Measurements from ENCODE around the gene TMEM176B. TPM values are rescaled to one million over a fixed set of nuclear protein-coding genes. Genes with fewer than 3 reads are reported as not detected.

TMEM176B gene
- total RNA-seq (2014; rRNA removed; shearing (Covaris generic)) (0.09 TPM in 1 of 2 replicates, not detected in the other), total RNA-seq (2022) (0.37 TPM in 1 of 2 replicates, not detected in the other), Bru-seq, nascent RNA (not detected), BruChase-seq, experiment 1, labeled RNA remaining after a 6-hour chase (not detected), BruChase-seq, experiment 2, labeled RNA remaining after a 2-hour chase (not detected)
- long read RNA-seq = 0 reads

DNA sequence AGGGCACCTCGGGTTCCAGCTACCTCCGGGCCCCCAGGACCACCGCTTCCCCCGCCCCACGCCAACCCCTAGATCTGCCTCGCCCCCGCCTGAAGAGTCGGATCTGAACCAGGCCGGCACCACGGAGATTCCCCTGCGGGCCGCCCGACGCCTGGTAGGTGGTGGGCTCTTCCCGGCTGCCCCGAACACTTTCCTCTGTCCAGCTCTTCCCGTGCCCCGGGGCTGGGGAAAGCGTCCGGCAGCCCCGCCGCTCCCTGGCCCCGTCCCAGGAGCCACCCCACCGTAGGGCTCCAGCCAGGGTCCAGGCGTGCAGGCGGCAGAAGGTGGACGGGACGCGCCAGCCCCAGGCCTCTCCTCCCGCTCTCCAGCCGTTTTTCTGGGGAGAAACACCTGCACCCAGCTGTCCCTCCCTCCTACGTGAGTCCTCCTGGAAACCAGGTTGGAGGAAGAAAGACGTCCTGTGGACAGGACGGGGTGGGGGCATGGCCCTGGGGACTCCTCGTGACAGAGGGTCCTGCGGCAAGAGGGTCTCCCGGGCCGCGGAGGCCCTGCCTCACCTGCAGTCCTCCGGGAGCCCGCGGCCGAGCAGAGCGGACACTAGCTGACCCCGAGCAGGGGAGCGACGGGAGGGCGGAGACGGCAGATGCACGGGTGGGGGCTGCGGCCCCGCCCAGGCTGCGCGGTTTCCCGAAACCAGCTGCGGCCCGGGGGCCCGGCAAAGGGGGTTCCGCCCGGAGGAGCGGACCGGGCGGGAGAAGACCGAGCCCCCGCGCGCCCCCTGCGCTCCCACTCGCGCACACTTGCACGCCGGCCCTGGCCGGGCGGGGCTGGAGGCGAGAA lies at the start of gene TMEM176B:
TMEM176B (minus strand) TSS at position 624 of the 840 bp plus-strand sequence. CDS start 3,795 bp downstream, outside the sequence.
- Histone ChIP-seq H3K36me3 (ENCODE audit: insufficient read depth, low read length) (no peaks in the 10 kb centered on the region), H3K9me3 (ENCODE audit: low read length) (no peaks in the 10 kb centered on the region), H3K9me2 (ENCODE audit: insufficient read depth, low read length) (no peaks in the 10 kb centered on the region), H3K4me3 (ENCODE audit: low read depth, low read length, poor library complexity, severe bottlenecking) (no peak within 1 kb of the TSS), H3K4me2 (ENCODE audit: low read length) (no peak within 1 kb of the TSS), H3K4me1 (ENCODE audit: insufficient read depth, low read length, poor library complexity, severe bottlenecking) (no peaks in the 10 kb centered on the region), H2AFZ (ENCODE audit: low read length) (no peak within 1 kb of the TSS), H3K79me2 (ENCODE audit: insufficient read depth, low read depth, low read length) (no peaks in the 10 kb centered on the region), H4K20me1 (ENCODE audit: insufficient read depth, low read length) (no peaks in the 10 kb centered on the region), H3K27ac (ENCODE audit: low read depth, low read length, poor library complexity, severe bottlenecking) (no peak within 1 kb of the TSS)
- intact Hi-C loops (cut with micrococcal nuclease; ENCODE audit: unreplicated experiment) = no loop called here
- ChIA-PET CTCF (ENCODE audit: unreplicated experiment) (no interaction called here), POLR2A (interaction anchor here (0.6 kb wide), 1 partner anchor 674 kb away, joined by 3 read pairs; no protein-coding TSS in a partner anchor)
- BruUV-seq (replicated peaks) = no TSS peak
- no peak for TF ChIP-seq CTCF (conservative IDR thresholded peaks at IDR 0.05; ENCODE audit: low read length)
- TF ChIP-seq EZH2phosphoT487 (IDR thresholded peaks at IDR 0.05; ENCODE audit: borderline replicate concordance, low read depth, low read length) = no peak
- DNase-seq (ENCODE audit: low spot score) = no peak

DNA sequence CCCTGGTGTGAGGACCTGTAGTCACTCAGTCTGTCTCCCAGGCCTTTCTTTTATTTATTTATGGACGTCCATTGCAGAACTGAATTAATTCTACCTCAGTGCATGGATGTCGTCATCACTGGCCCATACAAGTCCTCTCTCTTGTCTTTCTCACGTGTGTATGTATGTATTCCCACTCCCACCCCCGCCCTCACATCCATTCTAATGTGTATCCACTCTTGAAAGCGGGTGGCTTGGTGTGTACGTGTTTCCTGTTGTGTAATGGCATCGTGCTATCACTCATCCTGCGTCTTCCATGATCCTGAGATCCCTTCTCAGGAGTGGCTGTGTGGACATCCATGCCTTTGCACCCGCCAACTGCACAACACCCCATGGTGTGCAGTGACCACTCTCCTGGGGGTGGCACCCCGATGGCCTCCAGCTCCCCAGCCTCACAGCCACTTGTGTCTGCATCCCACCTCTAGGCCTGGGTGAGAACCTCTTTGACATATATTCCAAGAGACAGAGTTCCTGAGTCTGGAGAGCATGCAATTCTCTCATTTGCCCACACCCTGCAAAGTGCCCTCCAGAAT lies 49.1 kb upstream of the TMEM176B start:
- intact Hi-C loops (cut with micrococcal nuclease; ENCODE audit: unreplicated experiment) = no loop called here
- POLR2A ChIA-PET = no interaction called here

More for the DNA sequence above, 49.1 kb upstream of the TMEM176B start:
- Histone ChIP-seq H3K4me1 (ENCODE audit: insufficient read depth, low read length, poor library complexity, severe bottlenecking) (no peaks in the 10 kb centered on the region), H3K79me2 (ENCODE audit: insufficient read depth, low read depth, low read length) (no peaks in the 10 kb centered on the region), H2AFZ (ENCODE audit: low read length) (no peak overlapping the region), H3K27ac (ENCODE audit: low read depth, low read length, poor library complexity, severe bottlenecking) (no peak overlapping the region), H3K9me3 (ENCODE audit: low read length) (no peaks in the 10 kb centered on the region), H4K20me1 (ENCODE audit: insufficient read depth, low read length) (no peaks in the 10 kb centered on the region), H3K36me3 (ENCODE audit: insufficient read depth, low read length) (no peaks in the 10 kb centered on the region), H3K4me3 (ENCODE audit: low read depth, low read length, poor library complexity, severe bottlenecking) (no peak overlapping the region), H3K9me2 (ENCODE audit: insufficient read depth, low read length) (no peaks in the 10 kb centered on the region), H3K4me2 (ENCODE audit: low read length) (no peak overlapping the region)
- TF ChIP-seq EZH2phosphoT487 (IDR thresholded peaks at IDR 0.05; ENCODE audit: borderline replicate concordance, low read depth, low read length) (no peak), CTCF (conservative IDR thresholded peaks at IDR 0.05; ENCODE audit: low read length) (no peak)
- no TSS peak for BruUV-seq (replicated peaks)
- CTCF ChIA-PET (ENCODE audit: unreplicated experiment) = no interaction called here
- no peak for DNase-seq (ENCODE audit: low spot score)

All from OCI-LY7 (cell line).